GM19239 (cell line): ENCODE measurements around the gene GNAS.

ENCODE experiments used
- DNase-seq: peaks from one replicate; pipeline ENCODE4 v3.0.0; 2011; ENCODE audit warnings: low spot score; ENCODE audit not compliant: insufficient read length
- FAIRE-seq: peaks from 2 replicates; lab custom pipeline; 2011; peaks lifted over from hg19 to GRCh38; lab: Jason Lieb, UNC

Gene GNAS

DNA sequence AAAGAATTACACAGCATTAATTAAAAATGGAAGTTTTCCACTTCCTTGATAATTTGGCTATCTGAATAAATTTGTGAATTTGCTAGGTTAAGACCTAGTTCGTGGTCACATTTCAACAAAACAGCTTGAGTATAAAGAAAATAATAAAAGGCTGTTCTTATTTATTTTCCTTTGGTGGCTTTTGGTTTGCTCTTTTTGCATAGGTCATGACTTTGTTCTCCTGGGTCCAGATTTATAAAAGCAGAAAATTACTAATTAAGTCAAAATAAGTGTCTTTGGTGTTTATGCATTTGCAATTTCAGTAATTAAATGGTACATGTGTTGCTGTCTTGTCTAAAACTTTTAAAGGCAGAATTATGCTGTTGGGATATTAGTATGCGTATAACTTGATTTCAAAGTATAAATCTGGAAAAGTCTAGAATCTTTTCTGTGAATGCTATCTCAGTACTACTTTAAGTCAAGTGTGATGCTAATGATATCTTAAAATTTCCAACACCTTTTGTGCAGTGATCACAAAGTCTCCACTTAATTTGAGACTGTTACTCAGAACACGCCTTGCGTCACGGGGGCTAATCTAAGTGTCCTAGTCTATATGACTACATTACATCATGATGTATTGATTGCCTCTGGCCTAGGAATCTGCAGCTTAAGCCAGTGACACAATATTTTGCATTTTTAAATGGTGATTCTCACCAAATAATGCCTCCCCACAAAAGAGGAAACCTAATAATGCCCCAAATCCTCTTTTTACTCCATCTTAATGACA, 41.0 kb downstream of the GNAS start:
- DNase-seq (no peak), FAIRE-seq (peak; percentile 31)

DNA sequence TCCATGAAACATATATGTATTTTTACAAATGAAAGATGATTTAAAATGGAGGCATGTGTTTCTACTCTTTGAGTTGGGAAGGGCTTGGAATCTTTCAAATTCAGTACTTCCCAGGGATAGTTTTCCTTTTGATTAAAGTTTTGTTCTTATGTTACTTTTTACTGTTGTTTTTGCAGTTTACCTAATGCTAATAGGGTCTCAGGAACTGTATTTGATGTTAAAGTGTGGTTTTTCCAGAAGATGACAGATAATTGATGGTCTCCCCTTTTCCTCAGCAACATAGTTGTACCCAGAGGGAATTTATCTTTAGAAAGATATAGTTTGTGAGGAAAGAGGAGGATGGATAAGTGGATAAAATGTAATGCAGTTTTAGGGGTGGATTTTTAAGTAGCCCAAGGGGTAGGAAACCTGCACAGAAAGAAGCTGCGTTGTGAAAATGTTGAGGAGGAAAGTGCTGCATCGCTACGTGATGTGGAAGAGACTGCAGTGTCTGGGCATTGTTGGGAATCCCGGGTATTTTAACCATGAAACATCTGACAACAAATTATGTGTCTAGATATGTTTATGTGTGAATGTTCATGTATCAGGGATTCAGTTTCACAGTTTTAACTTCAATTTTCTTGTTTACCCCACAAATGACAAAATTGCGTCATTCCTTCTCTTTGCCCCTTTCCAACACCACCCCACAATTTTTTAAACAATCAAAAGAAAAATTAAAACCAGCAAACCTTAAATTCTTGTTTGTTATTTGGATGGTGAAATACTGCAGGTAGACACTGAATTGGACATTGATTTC, 42.3 kb downstream of the GNAS start:
- FAIRE-seq (no peak), DNase-seq (no peak)

- DNase-seq = no peak
- FAIRE-seq = no peak
Measured at GRCh38 chr20:58895448-58896180, 43.1 kb downstream of the GNAS start.

GRCh38 chr20:58896820-58897219, 44.3 kb downstream of the GNAS start:
- no peak for FAIRE-seq

GRCh38 chr20:58897488-58897887, 45.0 kb downstream of the GNAS start:
- DNase-seq (no peak), FAIRE-seq (no peak)

More at GRCh38 chr20:58896820-58897219, 44.3 kb downstream of the GNAS start:
- no peak for DNase-seq

- no peak for FAIRE-seq
- DNase-seq = no peak
Measured at GRCh38 chr20:58898629-58899408, 46.3 kb downstream of the GNAS start.

DNA sequence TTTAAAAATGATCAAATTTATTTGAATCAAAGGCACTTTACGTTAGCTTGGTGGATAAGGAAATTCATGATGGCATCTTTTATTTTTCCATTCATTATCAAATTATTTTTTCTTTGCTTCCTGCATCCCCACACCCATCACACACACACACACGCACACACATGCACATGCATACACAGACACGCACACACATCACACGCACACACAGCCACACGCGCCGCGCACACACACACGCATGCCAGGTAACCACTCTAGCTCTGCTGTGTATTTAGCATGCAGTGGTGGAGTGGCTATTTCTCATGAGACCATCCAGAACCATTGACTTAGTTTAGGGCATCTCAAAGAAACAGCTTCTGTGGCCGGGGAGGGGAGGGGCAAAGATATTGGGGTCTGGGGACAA, 47.0 kb downstream of the GNAS start:
- FAIRE-seq = no peak
- DNase-seq = no peak

DNA sequence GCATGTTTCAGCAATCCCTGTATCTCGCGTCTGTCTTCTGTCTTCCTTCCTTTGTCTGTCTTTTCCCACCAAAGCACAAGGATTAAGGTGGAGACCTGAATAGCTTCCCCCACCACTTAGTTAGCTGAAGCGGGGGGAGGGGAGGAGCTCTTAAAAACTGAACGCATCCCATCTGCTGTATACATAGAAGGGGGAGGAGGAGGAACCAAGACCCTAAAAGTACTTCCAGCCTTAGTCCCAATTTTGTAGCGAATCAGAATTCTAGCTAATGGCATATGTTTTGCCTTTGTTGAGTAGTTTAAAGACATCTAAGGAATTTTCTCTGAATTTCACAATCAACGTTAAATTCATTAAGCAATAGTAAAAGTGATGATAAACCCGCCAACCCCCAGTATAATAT, 47.9 kb downstream of the GNAS start:
- FAIRE-seq = no peak
- DNase-seq = no peak

DNA sequence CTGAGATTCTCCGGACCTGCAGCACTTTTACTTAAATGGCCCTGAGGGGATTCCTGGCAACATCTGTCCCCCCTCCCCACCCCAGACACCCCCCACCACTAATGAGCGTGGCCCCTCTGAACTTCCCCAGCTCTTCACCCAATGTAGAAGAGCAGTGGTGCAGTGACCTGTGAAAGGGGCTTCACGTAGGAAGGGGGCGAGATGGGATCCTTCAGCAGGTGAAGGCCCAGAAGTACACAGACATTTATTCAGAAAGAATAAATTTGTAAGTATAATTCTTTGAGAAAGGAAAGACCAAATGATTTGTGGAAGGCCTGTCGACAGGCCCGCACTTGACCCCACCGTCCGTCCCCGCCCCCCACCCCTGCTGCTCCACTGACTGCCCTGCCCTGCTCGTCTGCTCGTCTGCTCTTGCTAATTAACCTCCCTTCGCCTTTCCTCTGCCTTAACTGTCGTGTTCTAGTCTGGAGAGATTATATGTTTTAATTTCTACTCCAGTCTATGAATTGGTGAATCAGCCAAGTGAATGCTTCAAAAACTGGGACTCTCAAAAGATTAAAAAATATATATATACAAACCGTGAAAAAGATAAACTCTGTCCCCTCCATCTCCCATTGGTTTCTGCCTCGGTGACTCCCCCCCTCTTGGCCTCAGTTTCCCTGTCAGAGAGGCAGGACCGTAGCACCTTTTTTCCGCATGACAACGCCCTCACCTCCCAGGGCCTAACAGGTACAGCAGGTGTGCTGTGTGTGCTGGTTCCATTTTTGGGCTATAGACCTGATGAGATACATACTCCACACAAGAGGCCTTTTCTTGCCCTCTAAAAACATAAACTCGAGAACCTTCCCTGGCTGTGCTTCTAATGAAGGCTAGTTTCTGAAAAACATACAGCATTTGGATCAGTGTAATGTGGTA, 49.2 kb downstream of the GNAS start:
- FAIRE-seq = no peak

GRCh38 chr20:58903614-58904013, 51.1 kb downstream of the GNAS start:
- no peak for FAIRE-seq

More for the DNA sequence above, 49.2 kb downstream of the GNAS start:
- DNase-seq = no peak

DNA sequence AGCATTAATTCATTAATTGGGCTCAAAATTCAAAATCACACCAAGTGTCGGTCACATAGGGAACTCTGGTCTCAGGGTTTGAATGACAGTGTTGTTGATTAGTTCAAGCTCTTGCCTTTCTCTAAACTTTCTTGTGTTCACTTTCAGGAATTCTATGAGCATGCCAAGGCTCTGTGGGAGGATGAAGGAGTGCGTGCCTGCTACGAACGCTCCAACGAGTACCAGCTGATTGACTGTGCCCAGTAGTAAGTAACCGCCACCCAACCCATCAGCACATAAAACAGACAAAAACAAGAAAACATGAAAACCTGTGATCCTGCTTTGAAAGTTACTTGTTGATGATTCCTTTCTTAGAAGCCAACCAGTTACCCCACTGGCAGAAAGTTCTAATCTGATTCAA, 52.7 kb downstream of the GNAS start:
- FAIRE-seq (no peak), DNase-seq (no peak)

More at GRCh38 chr20:58903614-58904013, 51.1 kb downstream of the GNAS start:
- no peak for DNase-seq

DNA sequence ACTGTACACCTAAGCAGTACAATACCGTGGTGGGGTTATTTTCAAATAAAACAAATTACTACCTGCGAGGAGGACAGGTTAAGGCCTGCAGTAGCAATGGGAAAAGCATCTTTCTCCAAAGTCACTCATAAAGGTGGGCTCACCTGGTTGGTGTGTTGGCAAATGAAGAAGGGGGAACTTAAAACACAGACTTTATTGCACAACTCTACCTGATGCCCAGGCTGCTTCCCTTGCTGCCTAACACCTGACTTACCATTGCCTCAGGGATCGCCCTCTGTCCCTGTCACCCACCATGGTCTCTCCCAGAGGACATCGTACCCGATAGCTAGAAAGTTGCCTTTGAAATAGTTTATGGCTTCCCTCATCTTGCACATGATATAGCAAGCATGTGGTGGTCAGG, 53.6 kb downstream of the GNAS start:
- no peak for FAIRE-seq

GRCh38 chr20:58906894-58907293, 54.4 kb downstream of the GNAS start:
- DNase-seq (no peak), FAIRE-seq (peak; percentile 21)

More for the DNA sequence above, 53.6 kb downstream of the GNAS start:
- no peak for DNase-seq

GRCh38 chr20:58907320-58908137, 55.0 kb downstream of the GNAS start:
- DNase-seq (peak; percentile 61), FAIRE-seq (peak; percentile 91)

- DNase-seq = no peak
- no peak for FAIRE-seq
Measured at GRCh38 chr20:58908221-58908620, 55.7 kb downstream of the GNAS start.

GRCh38 chr20:58908941-58909340, 56.4 kb downstream of the GNAS start:
- no peak for DNase-seq
- FAIRE-seq = peak; percentile 58

GRCh38 chr20:58909585-58909984, 57.1 kb downstream of the GNAS start:
- DNase-seq = no peak
- no peak for FAIRE-seq

DNA sequence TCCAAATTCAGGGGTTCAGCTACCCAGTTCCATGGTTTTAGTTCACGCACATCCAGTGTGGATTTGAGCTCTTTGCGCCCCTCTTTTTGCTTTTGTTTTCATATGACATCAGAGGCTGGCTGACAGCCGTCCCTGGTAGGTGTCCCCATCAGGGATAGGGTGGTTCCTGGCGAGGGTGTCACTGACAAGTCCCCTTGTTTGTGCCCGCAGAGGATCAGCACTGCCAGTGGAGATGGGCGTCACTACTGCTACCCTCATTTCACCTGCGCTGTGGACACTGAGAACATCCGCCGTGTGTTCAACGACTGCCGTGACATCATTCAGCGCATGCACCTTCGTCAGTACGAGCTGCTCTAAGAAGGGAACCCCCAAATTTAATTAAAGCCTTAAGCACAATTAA, 58.0 kb downstream of the GNAS start:
- no peak for FAIRE-seq
- no peak for DNase-seq
